ENCODE data around the gene PRPF18. TPM values are rescaled to one million over a fixed set of nuclear protein-coding genes. Genes with fewer than 3 reads are reported as not detected.

Gene PRPF18
- total and polyA plus RNA-seq, 10 donors = 7.1 to 41.7 (median 24.5) TPM

DNA sequence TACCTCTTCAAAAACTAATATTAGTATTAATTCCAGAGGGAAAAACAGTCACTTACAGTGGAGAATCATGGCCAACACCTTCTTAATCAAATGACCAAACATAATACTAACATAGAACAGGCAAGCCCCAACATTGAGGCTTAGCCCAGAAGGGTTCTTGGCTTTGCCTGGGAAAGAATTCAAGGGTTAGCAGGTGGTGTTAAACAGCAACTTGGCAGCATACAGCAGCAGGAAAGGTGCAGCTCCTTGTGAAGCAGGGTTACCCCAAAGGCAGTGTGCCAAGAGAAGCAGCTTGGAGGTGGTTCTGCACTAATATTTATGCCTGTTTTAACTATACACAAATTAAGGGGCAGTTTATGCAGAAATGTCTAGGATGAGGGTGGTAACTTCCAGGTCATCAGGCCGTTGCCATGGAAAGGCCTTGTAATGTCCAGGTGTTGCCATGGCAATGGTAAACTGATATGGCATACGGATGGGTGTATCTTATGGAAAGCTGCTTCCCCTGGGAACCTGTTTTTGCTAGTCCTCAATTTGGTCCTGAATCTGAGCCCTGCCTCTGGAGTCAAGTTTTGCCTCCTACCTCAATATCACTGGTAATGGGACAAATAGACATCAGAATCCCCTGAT lies 30.8 kb upstream of the PRPF18 start:
- Histone ChIP-seq H3K4me3 (no peak overlapping the region), H3K9me3 (peaks cover 0 to 9% (median 6%) of the 10 kb centered on the region in 8 donors), H3K27me3 (replicated peaks in 1 of 7) (peaks cover 0 to 4% (median 0%) of the 10 kb centered on the region in 7 donors), H3K4me1 (no peaks in the 10 kb centered on the region), H3K36me3 (no peaks in the 10 kb centered on the region), H3K27ac (no peak overlapping the region)
- WGBS, 5 donors = 29 to 80% (median 70%) methylated on average over 2 of the region's 2 CpGs
- DNase-seq = no peak
- TF ChIP-seq POLR2A (IDR thresholded peaks at IDR 0.05) (no peak), POLR2AphosphoS5 (IDR thresholded peaks at IDR 0.05) (no peak)
- TF ChIP-seq, protein P1, sequence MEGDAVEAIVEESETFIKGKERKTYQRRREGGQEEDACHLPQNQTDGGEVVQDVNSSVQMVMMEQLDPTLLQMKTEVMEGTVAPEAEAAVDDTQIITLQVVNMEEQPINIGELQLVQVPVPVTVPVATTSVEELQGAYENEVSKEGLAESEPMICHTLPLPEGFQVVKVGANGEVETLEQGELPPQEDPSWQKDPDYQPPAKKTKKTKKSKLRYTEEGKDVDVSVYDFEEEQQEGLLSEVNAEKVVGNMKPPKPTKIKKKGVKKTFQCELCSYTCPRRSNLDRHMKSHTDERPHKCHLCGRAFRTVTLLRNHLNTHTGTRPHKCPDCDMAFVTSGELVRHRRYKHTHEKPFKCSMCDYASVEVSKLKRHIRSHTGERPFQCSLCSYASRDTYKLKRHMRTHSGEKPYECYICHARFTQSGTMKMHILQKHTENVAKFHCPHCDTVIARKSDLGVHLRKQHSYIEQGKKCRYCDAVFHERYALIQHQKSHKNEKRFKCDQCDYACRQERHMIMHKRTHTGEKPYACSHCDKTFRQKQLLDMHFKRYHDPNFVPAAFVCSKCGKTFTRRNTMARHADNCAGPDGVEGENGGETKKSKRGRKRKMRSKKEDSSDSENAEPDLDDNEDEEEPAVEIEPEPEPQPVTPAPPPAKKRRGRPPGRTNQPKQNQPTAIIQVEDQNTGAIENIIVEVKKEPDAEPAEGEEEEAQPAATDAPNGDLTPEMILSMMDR (IDR thresholded peaks at IDR 0.05 in 8 of 11, conservative IDR thresholded peaks at IDR 0.05 in 3 of 11) = no peak
- intact Hi-C loops (cut with DNase I; ENCODE audit: low total_unique reads) = no loop called here

DNA sequence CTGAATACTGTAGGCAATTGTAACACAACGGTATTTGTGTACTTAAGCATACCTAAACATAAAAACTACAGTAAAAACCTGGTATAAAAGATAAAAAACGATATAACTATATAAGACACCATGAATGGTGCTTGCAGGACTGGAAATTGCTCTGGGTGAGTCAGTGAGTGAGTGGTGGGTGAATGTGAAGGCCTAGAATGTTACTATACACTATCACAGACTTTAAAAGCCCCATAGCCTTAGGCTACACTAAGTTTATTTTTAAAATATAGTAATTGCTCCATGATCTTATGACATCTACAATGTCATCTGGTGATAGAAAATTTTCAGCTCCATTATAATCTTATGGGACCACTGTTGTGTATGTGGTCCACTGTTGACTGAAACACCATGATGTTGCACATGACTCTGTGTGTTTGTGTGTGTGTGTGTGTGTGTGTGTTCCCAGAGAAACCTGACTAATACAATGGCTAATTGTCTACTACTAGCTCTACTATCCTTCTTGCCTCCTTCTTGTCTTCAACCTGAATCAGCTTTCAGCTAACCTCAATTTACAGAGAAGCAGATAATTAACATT lies 27.6 kb upstream of the PRPF18 start:
- Histone ChIP-seq H3K4me3 (no peak overlapping the region), H3K4me1 (no peaks in the 10 kb centered on the region), H3K27ac (no peak overlapping the region), H3K36me3 (no peaks in the 10 kb centered on the region), H3K27me3 (replicated peaks in 1 of 7) (no peaks in the 10 kb centered on the region), H3K9me3 (no peaks in the 10 kb centered on the region)
- TF ChIP-seq POLR2A (IDR thresholded peaks at IDR 0.05) (no peak), POLR2AphosphoS5 (IDR thresholded peaks at IDR 0.05) (no peak)
- intact Hi-C loops (cut with DNase I; ENCODE audit: low total_unique reads) = no loop called here
- DNase-seq = no peak
- 71 to 77% (median 75%) methylated on average over 2 of the region's 2 CpGs for WGBS, 5 donors

- intact Hi-C loops (cut with DNase I; ENCODE audit: low total_unique reads) = no loop called here
- Histone ChIP-seq H3K27me3 (replicated peaks in 1 of 7) (no peaks in the 10 kb centered on the region), H3K4me1 (no peaks in the 10 kb centered on the region), H3K4me3 (no peak overlapping the region), H3K27ac (no peak overlapping the region), H3K9me3 (no peaks in the 10 kb centered on the region), H3K36me3 (no peaks in the 10 kb centered on the region)
- no peak for DNase-seq
- no peak for TF ChIP-seq POLR2A (IDR thresholded peaks at IDR 0.05)
- TF ChIP-seq, protein P1 (IDR thresholded peaks at IDR 0.05 in 8 of 11, conservative IDR thresholded peaks at IDR 0.05 in 3 of 11) = no peak
- no peak for TF ChIP-seq POLR2AphosphoS5 (IDR thresholded peaks at IDR 0.05)
Measured at GRCh38 chr10:13560597-13560996, 26.2 kb upstream of the PRPF18 start.

DNA sequence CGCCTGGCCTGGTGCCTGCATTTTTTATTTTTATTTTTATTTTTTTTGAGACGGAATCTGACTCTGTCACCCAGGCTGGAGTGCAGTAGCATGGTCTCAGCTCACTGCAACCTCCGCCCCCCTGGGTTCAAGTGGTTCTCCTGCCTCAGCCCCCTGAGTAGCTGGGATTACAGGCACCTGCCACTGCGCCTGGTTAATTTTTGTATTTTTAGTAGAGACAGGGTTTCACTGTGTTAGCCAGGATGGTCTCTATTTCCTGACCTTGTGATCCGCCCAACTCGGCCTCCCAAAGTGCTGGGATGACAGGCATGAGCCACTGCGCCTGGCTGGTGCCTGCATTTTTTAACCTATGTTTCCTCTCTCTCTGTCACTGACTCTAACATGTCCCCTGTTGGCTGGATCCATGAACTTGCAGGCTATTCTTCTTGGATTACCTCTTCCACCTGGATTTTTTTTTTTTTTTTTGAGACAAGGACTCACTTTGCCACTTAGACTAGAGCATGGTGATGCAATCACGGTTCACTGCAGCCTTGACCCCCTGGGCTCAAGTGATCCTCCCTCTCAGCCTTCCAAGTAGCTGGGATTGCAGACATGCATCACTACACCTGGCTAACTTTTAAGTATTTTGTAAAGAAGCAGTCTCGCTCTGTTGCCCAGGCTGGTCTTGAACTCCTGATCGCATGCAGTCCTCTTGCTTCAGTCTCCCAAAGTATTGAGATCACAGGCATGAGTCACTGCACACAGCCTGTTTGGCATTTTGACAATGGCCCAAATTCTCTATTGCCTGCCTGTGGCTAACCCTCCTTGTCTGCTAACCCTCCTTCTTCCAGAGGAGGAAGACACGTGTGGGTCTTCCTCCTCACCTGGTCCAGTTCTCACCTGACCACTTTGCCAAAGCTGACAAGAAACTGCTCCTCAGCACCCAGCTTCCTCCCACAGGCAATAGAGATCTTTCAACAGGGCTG lies 23.0 kb upstream of the PRPF18 start:
- DNase-seq = no peak
- Histone ChIP-seq H3K4me3 (no peak overlapping the region), H3K9me3 (no peaks in the 10 kb centered on the region), H3K27me3 (replicated peaks in 1 of 7) (no peaks in the 10 kb centered on the region), H3K27ac (no peak overlapping the region), H3K4me1 (no peaks in the 10 kb centered on the region), H3K36me3 (no peaks in the 10 kb centered on the region)
- 88 to 97% (median 90%) methylated on average over 11 of the region's 11 CpGs for WGBS, 5 donors
- intact Hi-C loops (cut with DNase I; ENCODE audit: low total_unique reads) = no loop called here
- TF ChIP-seq POLR2A (IDR thresholded peaks at IDR 0.05) (no peak), POLR2AphosphoS5 (IDR thresholded peaks at IDR 0.05) (no peak)
- TF ChIP-seq, protein P1 (IDR thresholded peaks at IDR 0.05 in 8 of 11, conservative IDR thresholded peaks at IDR 0.05 in 3 of 11) = no peak

Data from spleen (tissue), 11 donors.